Astrocyte (in vitro differentiated cells and primary cell): ENCODE data around the gene CATSPERB.

Experiments used
- CTCF ChIP-seq: IDR thresholded peaks from 2 replicates; pipeline ENCODE4 v1.5.1; 2011; ENCODE audit warnings: low read depth, mild to moderate bottlenecking, inconsistent platforms, low read length, moderate library complexity; ENCODE audit not compliant: insufficient read depth
- EZH2 ChIP-seq: IDR thresholded peaks from 2 replicates; pipeline ENCODE4 v1.6.1; 2012; ENCODE audit warnings: mild to moderate bottlenecking, low read length, inconsistent platforms; ENCODE audit not compliant: insufficient read depth

- TF ChIP-seq CTCF (no peak), EZH2 (no peak)
These were observed 4.8 kb downstream of the CATSPERB start for GRCh38 chr14:91727121-91727520.
